ENCODE measurements around the gene FBXO11. TPM values are rescaled to one million over a fixed set of nuclear protein-coding genes. Genes with fewer than 3 reads are reported as not detected.

The FBXO11 gene
- total and polyA plus RNA-seq, 2 donors (not counting 1 experiment from before 2014, with no cell fraction given) = 37.7 to 81.6 TPM

- Histone ChIP-seq H3K36me3 (ENCODE audit: control insufficient read depth, insufficient read depth, low read length) (peaks cover 6% of the 10 kb centered on the region), H3K79me2 (ENCODE audit: control insufficient read depth, insufficient read depth, low read length) (peaks cover 12% of the 10 kb centered on the region)
- no peak for DNase-seq (ENCODE audit: low read depth in 2 of 2)
Measured at GRCh38 chr2:47838249-47838648, 68.0 kb downstream of the FBXO11 start.

GRCh38 chr2:47833516-47833968 is 72.8 kb downstream of the FBXO11 start:
- Histone ChIP-seq H3K79me2 (ENCODE audit: control insufficient read depth, insufficient read depth, low read length) (no peaks in the 10 kb centered on the region), H3K36me3 (ENCODE audit: control insufficient read depth, insufficient read depth, low read length) (peaks cover 3% of the 10 kb centered on the region)
- no peak for DNase-seq (ENCODE audit: low read depth in 2 of 2)

More at GRCh38 chr2:47838249-47838648, 68.0 kb downstream of the FBXO11 start:
- H3K4me2 ChIP-seq (ENCODE audit: extremely low read depth, insufficient read depth, low read length) = no peak overlapping the region
- no peak overlapping the region for H3K27ac ChIP-seq (ENCODE audit: insufficient read depth, low read length)
- TF ChIP-seq, protein P1, sequence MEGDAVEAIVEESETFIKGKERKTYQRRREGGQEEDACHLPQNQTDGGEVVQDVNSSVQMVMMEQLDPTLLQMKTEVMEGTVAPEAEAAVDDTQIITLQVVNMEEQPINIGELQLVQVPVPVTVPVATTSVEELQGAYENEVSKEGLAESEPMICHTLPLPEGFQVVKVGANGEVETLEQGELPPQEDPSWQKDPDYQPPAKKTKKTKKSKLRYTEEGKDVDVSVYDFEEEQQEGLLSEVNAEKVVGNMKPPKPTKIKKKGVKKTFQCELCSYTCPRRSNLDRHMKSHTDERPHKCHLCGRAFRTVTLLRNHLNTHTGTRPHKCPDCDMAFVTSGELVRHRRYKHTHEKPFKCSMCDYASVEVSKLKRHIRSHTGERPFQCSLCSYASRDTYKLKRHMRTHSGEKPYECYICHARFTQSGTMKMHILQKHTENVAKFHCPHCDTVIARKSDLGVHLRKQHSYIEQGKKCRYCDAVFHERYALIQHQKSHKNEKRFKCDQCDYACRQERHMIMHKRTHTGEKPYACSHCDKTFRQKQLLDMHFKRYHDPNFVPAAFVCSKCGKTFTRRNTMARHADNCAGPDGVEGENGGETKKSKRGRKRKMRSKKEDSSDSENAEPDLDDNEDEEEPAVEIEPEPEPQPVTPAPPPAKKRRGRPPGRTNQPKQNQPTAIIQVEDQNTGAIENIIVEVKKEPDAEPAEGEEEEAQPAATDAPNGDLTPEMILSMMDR (conservative IDR thresholded peaks at IDR 0.05 in 1 of 2, IDR thresholded peaks at IDR 0.05 in 1 of 2; ENCODE audit: low read depth in 1 of 2, low read length in 2 of 2) = no peak
- no peak for TF ChIP-seq EZH2 (IDR thresholded peaks at IDR 0.05; ENCODE audit: low read length, missing control alignments)
- no peak overlapping the region for H3K4me3 ChIP-seq (replicated peaks in 1 of 4; ENCODE audit: control extremely low read depth in 1 of 4, insufficient read depth in 1 of 4, low read depth in 3 of 4, low read length in 4 of 4)
- no peak overlapping the region for H3K9ac ChIP-seq (ENCODE audit: insufficient read depth, low read length)
- H4K20me1 ChIP-seq (ENCODE audit: control insufficient read depth, extremely low read depth, insufficient read depth, low read length) = no peaks in the 10 kb centered on the region
- no peaks in the 10 kb centered on the region for H3K9me3 ChIP-seq (ENCODE audit: control insufficient read depth, insufficient read depth, low read depth, low read length)
- no peak overlapping the region for H2AFZ ChIP-seq (ENCODE audit: low read length)
- no peaks in the 10 kb centered on the region for H3K27me3 ChIP-seq (ENCODE audit: control insufficient read depth, insufficient read depth, low read length)
- H3K4me1 ChIP-seq (ENCODE audit: control insufficient read depth, extremely low read depth, insufficient read depth, low read length) = no peaks in the 10 kb centered on the region

DNA sequence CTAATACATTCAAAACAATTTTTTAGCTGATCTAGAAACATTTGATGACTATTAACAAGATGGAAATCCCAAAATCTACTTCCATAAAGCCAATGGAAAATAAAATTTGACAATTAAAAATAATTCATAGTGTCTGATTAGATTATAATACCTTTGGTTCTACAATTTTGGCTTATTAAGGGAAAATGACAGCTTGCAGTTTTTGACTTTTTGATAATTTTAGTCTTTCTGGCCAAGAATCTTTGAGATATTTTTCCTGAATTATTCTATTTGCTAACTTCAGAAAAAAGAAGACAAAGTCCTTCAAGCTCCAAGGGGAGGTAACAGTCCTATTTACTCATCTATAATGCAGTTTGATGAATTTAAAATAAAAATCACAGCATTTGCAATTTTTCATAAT is 83.8 kb downstream of the FBXO11 start:
- Histone ChIP-seq H3K27ac (ENCODE audit: insufficient read depth, low read length) (no peak overlapping the region), H3K4me1 (ENCODE audit: control insufficient read depth, extremely low read depth, insufficient read depth, low read length) (peaks cover 4% of the 10 kb centered on the region), H3K9ac (ENCODE audit: insufficient read depth, low read length) (no peak overlapping the region), H4K20me1 (ENCODE audit: control insufficient read depth, extremely low read depth, insufficient read depth, low read length) (no peaks in the 10 kb centered on the region), H3K36me3 (ENCODE audit: control insufficient read depth, insufficient read depth, low read length) (peaks cover 4% of the 10 kb centered on the region), H3K27me3 (ENCODE audit: control insufficient read depth, insufficient read depth, low read length) (no peaks in the 10 kb centered on the region), H3K79me2 (ENCODE audit: control insufficient read depth, insufficient read depth, low read length) (no peaks in the 10 kb centered on the region), H3K9me3 (ENCODE audit: control insufficient read depth, insufficient read depth, low read depth, low read length) (no peaks in the 10 kb centered on the region), H3K4me3 (replicated peaks in 1 of 4; ENCODE audit: control extremely low read depth in 1 of 4, insufficient read depth in 1 of 4, low read depth in 3 of 4, low read length in 4 of 4) (no peak overlapping the region), H2AFZ (ENCODE audit: low read length) (no peak overlapping the region), H3K4me2 (ENCODE audit: extremely low read depth, insufficient read depth, low read length) (no peak overlapping the region)
- TF ChIP-seq EZH2 (IDR thresholded peaks at IDR 0.05; ENCODE audit: low read length, missing control alignments) = no peak
- TF ChIP-seq, protein P1 (conservative IDR thresholded peaks at IDR 0.05 in 1 of 2, IDR thresholded peaks at IDR 0.05 in 1 of 2; ENCODE audit: low read depth in 1 of 2, low read length in 2 of 2) = no peak
- no peak for DNase-seq (ENCODE audit: low read depth in 2 of 2)

More at GRCh38 chr2:47833516-47833968, 72.8 kb downstream of the FBXO11 start:
- Histone ChIP-seq H3K4me1 (ENCODE audit: control insufficient read depth, extremely low read depth, insufficient read depth, low read length) (no peaks in the 10 kb centered on the region), H3K9me3 (ENCODE audit: control insufficient read depth, insufficient read depth, low read depth, low read length) (no peaks in the 10 kb centered on the region), H3K27ac (ENCODE audit: insufficient read depth, low read length) (no peak overlapping the region), H3K4me3 (replicated peaks in 1 of 4; ENCODE audit: control extremely low read depth in 1 of 4, insufficient read depth in 1 of 4, low read depth in 3 of 4, low read length in 4 of 4) (no peak overlapping the region), H4K20me1 (ENCODE audit: control insufficient read depth, extremely low read depth, insufficient read depth, low read length) (no peaks in the 10 kb centered on the region), H3K4me2 (ENCODE audit: extremely low read depth, insufficient read depth, low read length) (no peak overlapping the region), H2AFZ (ENCODE audit: low read length) (no peak overlapping the region), H3K27me3 (ENCODE audit: control insufficient read depth, insufficient read depth, low read length) (no peaks in the 10 kb centered on the region), H3K9ac (ENCODE audit: insufficient read depth, low read length) (no peak overlapping the region)
- TF ChIP-seq, protein P1 (conservative IDR thresholded peaks at IDR 0.05 in 1 of 2, IDR thresholded peaks at IDR 0.05 in 1 of 2; ENCODE audit: low read depth in 1 of 2, low read length in 2 of 2) = no peak
- TF ChIP-seq EZH2 (IDR thresholded peaks at IDR 0.05; ENCODE audit: low read length, missing control alignments) = no peak

Data from fibroblast of lung (primary cell).